ENCODE results near the gene FCN1.

FCN1 gene

GRCh38 chr9:134863941-134864820, 53.5 kb downstream of the FCN1 start:
- no peak overlapping the region for H2BK5ac ChIP-seq (ENCODE audit: low read length)
- no peak overlapping the region for H4K8ac ChIP-seq (ENCODE audit: low read depth, low read length)
- no peak overlapping the region for H3K27ac ChIP-seq (ENCODE audit: low read depth, low read length)
- no peaks in the 10 kb centered on the region for H3K79me2 ChIP-seq (ENCODE audit: control insufficient read depth, insufficient read depth, low read length)
- H3K4me1 ChIP-seq (ENCODE audit: control insufficient read depth, low read depth, low read length): no peaks in the 10 kb centered on the region
- H3K18ac ChIP-seq (ENCODE audit: low read length): no peak overlapping the region
- no peak overlapping the region for H4K5ac ChIP-seq (ENCODE audit: low read length)
- no peak overlapping the region for H3K4me3 ChIP-seq (ENCODE audit: low read length)
- no peaks in the 10 kb centered on the region for H3K27me3 ChIP-seq (ENCODE audit: insufficient read depth, low read length, poor library complexity)
- H2BK15ac ChIP-seq (replicated peaks; ENCODE audit: low read depth): no peak overlapping the region
- no peaks in the 10 kb centered on the region for H3K79me1 ChIP-seq (ENCODE audit: low read length)
- no peak overlapping the region for H3K4me2 ChIP-seq (ENCODE audit: low read length)
- H2BK120ac ChIP-seq (ENCODE audit: low read depth, low read length): no peak overlapping the region
- no peak overlapping the region for H2AK5ac ChIP-seq (ENCODE audit: low read length)
- H3K9ac ChIP-seq (ENCODE audit: low read length): no peak overlapping the region
- no peak overlapping the region for H3K56ac ChIP-seq (ENCODE audit: low read length)
- WGBS (ENCODE audit: extremely low coverage, insufficient coverage, low lambda C conversion rate): no CpG with 5 or more reads among the region's 28 CpGs
- no peak overlapping the region for H3K23ac ChIP-seq (ENCODE audit: low read length)
- H3K36me3 ChIP-seq (ENCODE audit: control insufficient read depth, insufficient read depth, low read length): no peaks in the 10 kb centered on the region
- H3K4ac ChIP-seq (ENCODE audit: low read depth, low read length): no peak overlapping the region
- no peak for DNase-seq

- DNase-seq: no peak
- H4K5ac ChIP-seq (ENCODE audit: low read length): no peak overlapping the region
These were observed 54.3 kb downstream of the FCN1 start for GRCh38 chr9:134863306-134863902.

DNA sequence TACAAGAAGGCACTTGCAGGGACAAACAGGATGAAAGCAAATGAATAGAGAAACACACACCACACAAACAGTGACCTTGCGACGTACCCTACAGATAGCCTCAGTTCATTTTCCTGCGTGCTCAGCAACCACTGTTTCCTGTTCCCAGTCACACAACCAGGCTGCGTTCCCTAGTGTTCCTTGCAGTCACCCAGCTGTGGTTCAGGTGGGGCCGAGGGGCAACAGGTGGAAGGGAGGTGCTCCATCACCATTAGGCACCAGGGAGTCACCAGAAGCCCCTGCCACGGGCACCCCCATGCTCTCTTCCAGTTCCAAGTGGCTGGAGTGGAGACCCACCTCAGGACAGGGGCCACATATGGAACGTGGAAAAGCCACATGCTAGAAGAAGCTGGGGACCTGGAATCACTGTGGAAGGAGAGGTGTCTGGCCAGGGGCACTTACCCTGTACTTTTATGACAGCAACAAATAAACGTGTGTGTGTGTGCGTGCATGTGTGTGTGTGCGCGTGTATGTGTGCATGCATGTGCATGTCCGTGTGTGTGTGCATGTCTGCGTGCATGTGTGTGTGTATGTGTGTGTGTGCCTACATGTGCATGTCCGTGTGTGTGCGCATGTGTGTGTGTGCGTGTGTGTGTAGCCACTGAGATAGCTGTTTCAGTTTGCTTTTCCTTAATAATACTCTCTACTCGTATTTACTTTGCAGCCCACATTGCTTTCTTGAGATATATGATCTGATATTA, 55.9 kb downstream of the FCN1 start:
- Histone ChIP-seq H4K5ac (ENCODE audit: low read length) (no peak overlapping the region), H3K18ac (ENCODE audit: low read length) (no peak overlapping the region), H3K23ac (ENCODE audit: low read length) (no peak overlapping the region), H3K4me2 (ENCODE audit: low read length) (no peak overlapping the region), H3K79me1 (ENCODE audit: low read length) (no peaks in the 10 kb centered on the region), H3K27ac (ENCODE audit: low read depth, low read length) (no peak overlapping the region), H2BK120ac (ENCODE audit: low read depth, low read length) (no peak overlapping the region), H2BK5ac (ENCODE audit: low read length) (no peak overlapping the region), H3K56ac (ENCODE audit: low read length) (no peak overlapping the region), H3K79me2 (ENCODE audit: control insufficient read depth, insufficient read depth, low read length) (no peaks in the 10 kb centered on the region), H2BK15ac (replicated peaks; ENCODE audit: low read depth) (no peak overlapping the region), H3K4ac (ENCODE audit: low read depth, low read length) (no peak overlapping the region), H2AK5ac (ENCODE audit: low read length) (no peak overlapping the region), H3K4me1 (ENCODE audit: control insufficient read depth, low read depth, low read length) (no peaks in the 10 kb centered on the region), H3K4me3 (ENCODE audit: low read length) (no peak overlapping the region), H3K9ac (ENCODE audit: low read length) (no peak overlapping the region), H4K8ac (ENCODE audit: low read depth, low read length) (no peak overlapping the region), H3K27me3 (ENCODE audit: insufficient read depth, low read length, poor library complexity) (no peaks in the 10 kb centered on the region), H3K36me3 (ENCODE audit: control insufficient read depth, insufficient read depth, low read length) (no peaks in the 10 kb centered on the region)
- WGBS (ENCODE audit: extremely low coverage, insufficient coverage, low lambda C conversion rate): no CpG with 5 or more reads among the region's 17 CpGs
- no peak for DNase-seq

More at GRCh38 chr9:134863306-134863902, 54.3 kb downstream of the FCN1 start:
- Histone ChIP-seq H3K56ac (ENCODE audit: low read length) (no peak overlapping the region), H3K27me3 (ENCODE audit: insufficient read depth, low read length, poor library complexity) (no peaks in the 10 kb centered on the region), H3K4me3 (ENCODE audit: low read length) (no peak overlapping the region), H3K18ac (ENCODE audit: low read length) (no peak overlapping the region), H3K4me1 (ENCODE audit: control insufficient read depth, low read depth, low read length) (no peaks in the 10 kb centered on the region), H3K9ac (ENCODE audit: low read length) (no peak overlapping the region), H3K23ac (ENCODE audit: low read length) (no peak overlapping the region), H2BK120ac (ENCODE audit: low read depth, low read length) (no peak overlapping the region), H3K79me1 (ENCODE audit: low read length) (no peaks in the 10 kb centered on the region), H3K4ac (ENCODE audit: low read depth, low read length) (no peak overlapping the region), H3K79me2 (ENCODE audit: control insufficient read depth, insufficient read depth, low read length) (no peaks in the 10 kb centered on the region), H2BK15ac (replicated peaks; ENCODE audit: low read depth) (no peak overlapping the region), H2BK5ac (ENCODE audit: low read length) (no peak overlapping the region), H3K4me2 (ENCODE audit: low read length) (no peak overlapping the region), H3K27ac (ENCODE audit: low read depth, low read length) (no peak overlapping the region), H3K36me3 (ENCODE audit: control insufficient read depth, insufficient read depth, low read length) (no peaks in the 10 kb centered on the region), H2AK5ac (ENCODE audit: low read length) (no peak overlapping the region), H4K8ac (ENCODE audit: low read depth, low read length) (no peak overlapping the region)
- WGBS (ENCODE audit: extremely low coverage, insufficient coverage, low lambda C conversion rate): no CpG with 5 or more reads among the region's 16 CpGs

DNA sequence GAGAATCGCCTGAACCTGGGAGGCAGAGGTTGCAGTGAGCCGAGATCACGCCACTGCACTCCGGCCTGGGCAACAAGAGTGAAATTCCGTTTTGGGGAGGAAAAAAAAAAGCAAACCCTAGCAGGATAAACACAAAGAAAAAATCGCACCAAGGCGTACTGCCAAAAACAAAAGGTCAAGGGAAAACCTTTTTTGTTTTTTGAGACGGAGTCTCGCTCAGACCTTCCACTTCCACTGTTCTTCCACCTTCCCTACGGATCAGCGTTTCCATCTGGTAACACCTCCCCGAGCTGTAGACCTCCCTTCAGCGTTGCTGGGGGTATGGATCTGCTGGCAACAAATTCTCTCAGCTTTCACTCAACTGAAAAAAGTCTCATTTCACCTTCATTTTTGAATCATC, 57.2 kb downstream of the FCN1 start:
- no peak overlapping the region for H3K4me3 ChIP-seq (ENCODE audit: low read length)
- no peaks in the 10 kb centered on the region for H3K36me3 ChIP-seq (ENCODE audit: control insufficient read depth, insufficient read depth, low read length)
- WGBS (ENCODE audit: extremely low coverage, insufficient coverage, low lambda C conversion rate): no CpG with 5 or more reads among the region's 13 CpGs
- H3K4me1 ChIP-seq (ENCODE audit: control insufficient read depth, low read depth, low read length): no peaks in the 10 kb centered on the region
- H2AK5ac ChIP-seq (ENCODE audit: low read length): no peak overlapping the region
- no peak overlapping the region for H3K9ac ChIP-seq (ENCODE audit: low read length)
- no peaks in the 10 kb centered on the region for H3K79me2 ChIP-seq (ENCODE audit: control insufficient read depth, insufficient read depth, low read length)
- no peak for DNase-seq
- no peak overlapping the region for H3K27ac ChIP-seq (ENCODE audit: low read depth, low read length)
- no peak overlapping the region for H2BK15ac ChIP-seq (replicated peaks; ENCODE audit: low read depth)
- H3K23ac ChIP-seq (ENCODE audit: low read length): no peak overlapping the region
- no peak overlapping the region for H2BK5ac ChIP-seq (ENCODE audit: low read length)
- no peak overlapping the region for H4K5ac ChIP-seq (ENCODE audit: low read length)
- no peak overlapping the region for H2BK120ac ChIP-seq (ENCODE audit: low read depth, low read length)
- no peak overlapping the region for H4K8ac ChIP-seq (ENCODE audit: low read depth, low read length)
- no peak overlapping the region for H3K56ac ChIP-seq (ENCODE audit: low read length)
- H3K27me3 ChIP-seq (ENCODE audit: insufficient read depth, low read length, poor library complexity): no peaks in the 10 kb centered on the region
- H3K79me1 ChIP-seq (ENCODE audit: low read length): no peaks in the 10 kb centered on the region
- no peak overlapping the region for H3K18ac ChIP-seq (ENCODE audit: low read length)
- no peak overlapping the region for H3K4ac ChIP-seq (ENCODE audit: low read depth, low read length)
- H3K4me2 ChIP-seq (ENCODE audit: low read length): no peak overlapping the region

- Histone ChIP-seq H3K79me1 (ENCODE audit: low read length) (no peaks in the 10 kb centered on the region), H4K8ac (ENCODE audit: low read depth, low read length) (no peak overlapping the region), H3K27me3 (ENCODE audit: insufficient read depth, low read length, poor library complexity) (no peaks in the 10 kb centered on the region), H3K4me2 (ENCODE audit: low read length) (no peak overlapping the region), H3K36me3 (ENCODE audit: control insufficient read depth, insufficient read depth, low read length) (no peaks in the 10 kb centered on the region), H3K79me2 (ENCODE audit: control insufficient read depth, insufficient read depth, low read length) (no peaks in the 10 kb centered on the region), H2AK5ac (ENCODE audit: low read length) (no peak overlapping the region), H3K4me1 (ENCODE audit: control insufficient read depth, low read depth, low read length) (no peaks in the 10 kb centered on the region), H3K27ac (ENCODE audit: low read depth, low read length) (no peak overlapping the region), H2BK5ac (ENCODE audit: low read length) (no peak overlapping the region), H3K4ac (ENCODE audit: low read depth, low read length) (no peak overlapping the region), H3K56ac (ENCODE audit: low read length) (no peak overlapping the region), H3K23ac (ENCODE audit: low read length) (no peak overlapping the region), H4K5ac (ENCODE audit: low read length) (no peak overlapping the region), H3K9ac (ENCODE audit: low read length) (no peak overlapping the region), H2BK15ac (replicated peaks; ENCODE audit: low read depth) (no peak overlapping the region), H3K4me3 (ENCODE audit: low read length) (no peak overlapping the region), H3K18ac (ENCODE audit: low read length) (no peak overlapping the region), H2BK120ac (ENCODE audit: low read depth, low read length) (no peak overlapping the region)
- WGBS (ENCODE audit: extremely low coverage, insufficient coverage, low lambda C conversion rate): no CpG with 5 or more reads among the region's 11 CpGs
- no peak for DNase-seq
These were observed 59.5 kb downstream of the FCN1 start for GRCh38 chr9:134858051-134858841.

Data from mesendoderm (in vitro differentiated cells).